GM19238 (cell line): Measurements from ENCODE around the gene SMARCD2.

ENCODE experiments used
- DNase-seq: peaks from one replicate; pipeline ENCODE4 v3.0.0; 2011; ENCODE audit warnings: low spot score; ENCODE audit not compliant: insufficient read length

The SMARCD2 gene

GRCh38 chr17:63853260-63853659 lies 10.8 kb upstream of the SMARCD2 start:
- no peak for DNase-seq

GRCh38 chr17:63850401-63850800 lies 7.9 kb upstream of the SMARCD2 start:
- no peak for DNase-seq

GRCh38 chr17:63848834-63849689 lies 6.6 kb upstream of the SMARCD2 start:
- peak; percentile 96 for DNase-seq

- DNase-seq = no peak
Observed at GRCh38 chr17:63847525-63848249, 5.2 kb upstream of the SMARCD2 start.

GRCh38 chr17:63845509-63845908 lies 3.0 kb upstream of the SMARCD2 start:
- no peak for DNase-seq

GRCh38 chr17:63843910-63844677 lies 1.6 kb upstream of the SMARCD2 start:
- no peak for DNase-seq

GRCh38 chr17:63843387-63843888 lies 953 bp upstream of the SMARCD2 start:
- DNase-seq = peak; percentile 52

GRCh38 chr17:63842173-63842539 lies 329 bp downstream of the SMARCD2 start:
- peak; percentile 27 for DNase-seq

- no peak for DNase-seq
Observed at GRCh38 chr17:63841350-63842172, 924 bp downstream of the SMARCD2 start.

- no peak for DNase-seq
Observed at GRCh38 chr17:63840591-63841349, 1.7 kb downstream of the SMARCD2 start.

GRCh38 chr17:63838631-63839171 lies 3.8 kb downstream of the SMARCD2 start:
- no peak for DNase-seq

GRCh38 chr17:63837962-63838600 lies 4.4 kb downstream of the SMARCD2 start:
- DNase-seq = no peak

- DNase-seq = no peak
Observed at GRCh38 chr17:63837480-63837879, 5.0 kb downstream of the SMARCD2 start.

- DNase-seq = no peak
Observed at GRCh38 chr17:63836811-63837210, 5.7 kb downstream of the SMARCD2 start.

- DNase-seq = no peak
Observed at GRCh38 chr17:63835167-63835720, 7.2 kb downstream of the SMARCD2 start.

GRCh38 chr17:63834431-63835166 lies 7.9 kb downstream of the SMARCD2 start:
- peak; percentile 55 for DNase-seq

GRCh38 chr17:63833741-63834373 lies 8.6 kb downstream of the SMARCD2 start:
- no peak for DNase-seq
